Heart left ventricle (tissue), 16 donors: ENCODE results near the gene BFSP1. TPM values are rescaled to one million over a fixed set of nuclear protein-coding genes. Genes with fewer than 3 reads are reported as not detected.

Experiments used
- ATAC-seq, 4 donors: fragments of 200-7000 bp; cut with Tn5 transposase; one replicate each; pipeline ENCODE4 v1.9.1; 2020 to 2022; ENCODE audit warnings: moderate library complexity in 4 of 4, mild to moderate bottlenecking in 3 of 4, moderate number of reproducible peaks in 1 of 4
- DNase-seq, 5 donors: peaks; one replicate each; pipeline ENCODE4 v3.0.0-alpha.2; 2020
- H3K27ac ChIP-seq, 12 donors: fragments of 200-600 bp; sonication (generic) in 4 of 12; one replicate each; pipeline versions ENCODE4 v1.5.0 to v1.8.0; 2016 to 2022; ENCODE audit warnings: mild to moderate bottlenecking in 2 of 12
- H3K27me3 ChIP-seq, 9 donors: fragments of 200-600 bp; sonication (generic) in 2 of 9; one replicate each; pipeline versions ENCODE4 v1.5.1 to v1.8.0; 2016 to 2022; ENCODE audit warnings: mild to moderate bottlenecking in 3 of 9
- H3K36me3 ChIP-seq, 9 donors: fragments of 200-600 bp; sonication (generic) in 2 of 9; one replicate each; pipeline versions ENCODE4 v1.5.0 to v1.8.0; 2018 to 2022; ENCODE audit warnings: mild to moderate bottlenecking in 2 of 9
- H3K4me1 ChIP-seq, 12 donors: fragments of 200-600 bp; sonication (generic) in 4 of 12; one replicate each; pipeline versions ENCODE4 v1.5.0 to v1.8.0; 2016 to 2022; ENCODE audit warnings: mild to moderate bottlenecking in 3 of 12
- H3K4me3 ChIP-seq, 12 donors: fragments of 200-600 bp; sonication (generic) in 4 of 12; one replicate each; pipeline versions ENCODE4 v1.5.0 to v1.8.0; 2017 to 2022; ENCODE audit warnings: mild to moderate bottlenecking in 9 of 12, moderate library complexity in 4 of 12
- H3K9me3 ChIP-seq, 12 donors: fragments of 200-600 bp; sonication (generic) in 4 of 12; one replicate each; pipeline versions ENCODE4 v1.5.0 to v1.8.0; 2016 to 2022; ENCODE audit warnings: mild to moderate bottlenecking in 1 of 12
- CTCF ChIP-seq, 12 donors: fragments of 200-600 bp; sonication (generic) in 4 of 12; IDR thresholded peaks; one replicate each; pipeline versions ENCODE4 v1.5.0 to v1.8.0; 2018 to 2022; ENCODE audit warnings: antibody characterized with exemption in 12 of 12, mild to moderate bottlenecking in 5 of 12
- POLR2A ChIP-seq, 2 donors: fragments of 450-650 bp; IDR thresholded peaks; one replicate each; pipeline ENCODE4 v1.6.1; 2017; ENCODE audit warnings: antibody characterized with exemption in 2 of 2, mild to moderate bottlenecking in 2 of 2, moderate library complexity in 2 of 2
- WGBS, 4 donors: extraction: QIAGEN DNeasy Blood & Tissue Kit in 2 of 4; methylation state at CpG; one replicate each; pipeline versions ENCODE4 v1.1.5 to v1.1.7; 2013 to 2018; 5-methylcytosine and 5-hydroxymethylcytosine counted together
- intact Hi-C, 10 donors: fragments of 100-400 bp; cut with DNase I; formaldehyde crosslinking; loops; one replicate each; pipeline versions ENCODE4 v1.11.1 to v1.14.2; 2022
- polyA plus RNA-seq, 2 donors: library from polyadenylated mRNA; stranded (reverse); fragments of 200-250 nt; gene quantifications; one replicate each; pipeline ENCODE4 v1.2.3, GENCODE V29; 2013
- total RNA-seq, 9 donors: library from RNA; depleted of rRNA in 2 of 9; stranded (reverse); fragments of >200 nt in 2 of 9; fragmentation: NEBNext Ultra II Directional in 3 of 9; extraction: Animal tissue kit (Norgen Biotek cat#: 25700) in 3 of 9; gene quantifications; one replicate each; pipeline versions ENCODE4 v1.1.0 to v1.2.4, GENCODE V29; 2016 to 2023
- donor health status: ischemic (EF 13 %, LVEDD 7.1; RV severe dilation, severe dysfunction).
- donor health status: healthy with polysubstance abuse.
- donor health status: DM: no; HTN: yes; CAD: no.
- donor health status: DM: no; HTN: no; CAD: no.
- donor health status: ischemic (EF 25% LVEDD 6.9; RV normal size, moderate dysfunction).
- donor health status: ischemic (EF 25% LVEDD 5.7; RV mildly dilated, moderate dysfunction).
- donor health status: healthy.
- donor health status: DM: yes; HTN: yes; CAD: no.
- donor health status: ischemic (EF 35%, LVEDD 5.7; RV mildly dilated, moderate dysfunction).
- donor health status: nonischemic (EF 11% LVEDD 7.7; RV severe dilation, severe dysfunction).
- donor health status: DM: yes; HTN: yes; CAD: no.
- donor health status: PGD.
- donor health status: ischemic (EF 29% LVEDD 5.4; RV normal size, mild dysfunction).
- donor health status: nonischemic (EF 23%, LVEDD 6.1; RV moderate dilation, normal function).

BFSP1 gene
- total and polyA plus RNA-seq, 11 donors = 0.11 to 1.4 (median 0.63) TPM

- intact Hi-C loops = no loop called here
- DNase-seq (no peak), ATAC-seq (no peak)
- peaks cover 0 to 30% (median 3%) of the 10 kb centered on the region in 9 donors for H3K27me3 ChIP-seq
- no peaks in the 10 kb centered on the region for H3K36me3 ChIP-seq
- no peak overlapping the region for H3K27ac ChIP-seq
- TF ChIP-seq POLR2A (IDR thresholded peaks at IDR 0.05) (no peak), CTCF (IDR thresholded peaks at IDR 0.05) (no peak)
- WGBS, 4 donors = 83 to 89% (median 87%) methylated on average over 5 of the region's 5 CpGs
- H3K4me1 ChIP-seq = no peaks in the 10 kb centered on the region
- no peak overlapping the region for H3K4me3 ChIP-seq
- H3K9me3 ChIP-seq = no peaks in the 10 kb centered on the region
Measured at GRCh38 chr20:17482536-17482935, 48.6 kb downstream of the BFSP1 start.

- H3K27me3 ChIP-seq = peaks cover 0 to 24% (median 3%) of the 10 kb centered on the region in 9 donors
- no peaks in the 10 kb centered on the region for H3K9me3 ChIP-seq
- H3K4me1 ChIP-seq = no peaks in the 10 kb centered on the region
- DNase-seq (no peak), ATAC-seq (no peak)
- no peaks in the 10 kb centered on the region for H3K36me3 ChIP-seq
- no peak overlapping the region for H3K4me3 ChIP-seq
- intact Hi-C loops = no loop called here
- H3K27ac ChIP-seq = no peak overlapping the region
- TF ChIP-seq CTCF (IDR thresholded peaks at IDR 0.05) (no peak), POLR2A (IDR thresholded peaks at IDR 0.05) (no peak)
- WGBS, 4 donors = 83 to 87% (median 86%) methylated on average over 10 to 16 of the region's 16 CpGs
Measured at GRCh38 chr20:17481661-17482060, 49.5 kb downstream of the BFSP1 start.

- no peak for ATAC-seq
- H3K27ac ChIP-seq = no peak overlapping the region
- no peak overlapping the region for H3K4me3 ChIP-seq
- TF ChIP-seq CTCF (IDR thresholded peaks at IDR 0.05) = no peak
- TF ChIP-seq POLR2A (IDR thresholded peaks at IDR 0.05) = no peak
- no peaks in the 10 kb centered on the region for H3K4me1 ChIP-seq
- no peaks in the 10 kb centered on the region for H3K9me3 ChIP-seq
- H3K36me3 ChIP-seq = no peaks in the 10 kb centered on the region
- intact Hi-C loops = no loop called here
- peaks cover 0 to 24% (median 3%) of the 10 kb centered on the region in 9 donors for H3K27me3 ChIP-seq
- 82 to 87% (median 84%) methylated on average over 11 of the region's 11 CpGs for WGBS, 4 donors
- no peak for DNase-seq
Measured at GRCh38 chr20:17480696-17481095, 50.5 kb downstream of the BFSP1 start.

- TF ChIP-seq CTCF (IDR thresholded peaks at IDR 0.05) = no peak
- TF ChIP-seq POLR2A (IDR thresholded peaks at IDR 0.05) = no peak
- no peak for DNase-seq
- 91 to 96% (median 93%) methylated on average over 23 of the region's 23 CpGs for WGBS, 4 donors
- Histone ChIP-seq H3K9me3 (no peaks in the 10 kb centered on the region), H3K4me1 (no peaks in the 10 kb centered on the region), H3K4me3 (no peak overlapping the region), H3K27me3 (peaks cover 0 to 24% (median 3%) of the 10 kb centered on the region in 9 donors), H3K36me3 (no peaks in the 10 kb centered on the region), H3K27ac (no peak overlapping the region)
- intact Hi-C loops = no loop called here
- ATAC-seq = no peak
Measured at GRCh38 chr20:17479063-17479657, 52.0 kb downstream of the BFSP1 start.
